ENCODE measurements around the gene SPATA13.

Gene SPATA13

DNA sequence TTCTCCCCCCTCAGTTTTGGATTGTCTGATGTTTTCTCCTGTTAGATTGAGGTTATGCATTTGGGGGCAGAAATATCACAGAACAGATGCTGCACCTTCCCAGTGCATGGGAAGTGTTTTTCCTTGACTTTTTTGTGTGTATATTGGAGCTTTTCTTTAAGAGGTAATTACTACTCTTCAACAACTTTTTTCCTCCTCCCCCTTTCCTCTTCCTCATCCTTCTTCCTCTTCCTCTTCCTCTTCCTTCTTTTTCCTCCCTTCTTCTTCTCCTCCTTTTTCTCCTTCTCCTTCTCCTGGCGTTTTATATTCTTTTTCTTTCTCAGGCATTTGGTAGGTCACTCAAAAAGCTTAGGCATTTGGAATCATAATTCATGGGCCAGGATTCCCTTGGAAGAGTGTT is 18.1 kb upstream of the SPATA13 start:
- DNase-seq = no peak

DNA sequence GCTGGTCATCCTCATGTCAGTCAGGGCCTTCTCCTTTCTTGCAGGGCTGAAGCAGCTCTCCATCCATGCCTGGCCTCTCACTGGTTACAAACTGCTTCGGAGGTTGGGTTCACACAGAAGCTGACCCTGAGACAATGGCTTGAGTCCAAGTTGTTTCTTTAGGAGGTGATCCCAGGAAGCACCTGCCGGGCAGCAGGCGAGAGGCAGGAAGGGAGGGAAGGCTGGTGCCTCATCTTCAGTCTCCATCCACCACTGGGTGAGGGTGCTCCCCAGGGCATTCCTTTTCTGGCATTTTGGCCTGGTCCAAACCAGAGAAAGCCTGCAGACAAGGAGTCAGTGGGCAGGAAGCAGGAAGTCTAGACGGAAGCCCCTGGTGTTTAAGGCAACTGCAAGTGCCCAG is 17.6 kb upstream of the SPATA13 start:
- DNase-seq = peak; percentile 17

GRCh38 chr13:24145240-24145639 is 15.3 kb upstream of the SPATA13 start:
- no peak for DNase-seq

DNA sequence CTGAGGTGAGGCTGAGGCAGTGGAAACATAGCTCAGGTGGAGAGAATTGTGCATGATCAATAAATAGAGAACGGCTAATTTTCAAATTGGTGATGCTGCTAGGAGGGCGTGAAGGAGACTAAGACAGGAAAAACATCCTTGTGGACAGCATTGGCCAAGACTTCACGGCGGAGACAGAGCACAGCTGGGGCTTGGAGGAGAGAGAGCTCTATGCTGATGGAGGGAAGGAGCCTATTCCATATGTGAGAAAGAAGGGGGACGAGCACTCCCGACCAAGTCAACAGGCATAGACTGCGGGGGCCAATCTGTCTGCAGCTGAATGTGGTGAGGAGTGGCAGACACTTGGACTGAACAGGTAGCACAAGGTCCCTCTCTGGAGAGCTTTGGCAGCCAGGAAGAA is 14.8 kb upstream of the SPATA13 start:
- no peak for DNase-seq

DNA sequence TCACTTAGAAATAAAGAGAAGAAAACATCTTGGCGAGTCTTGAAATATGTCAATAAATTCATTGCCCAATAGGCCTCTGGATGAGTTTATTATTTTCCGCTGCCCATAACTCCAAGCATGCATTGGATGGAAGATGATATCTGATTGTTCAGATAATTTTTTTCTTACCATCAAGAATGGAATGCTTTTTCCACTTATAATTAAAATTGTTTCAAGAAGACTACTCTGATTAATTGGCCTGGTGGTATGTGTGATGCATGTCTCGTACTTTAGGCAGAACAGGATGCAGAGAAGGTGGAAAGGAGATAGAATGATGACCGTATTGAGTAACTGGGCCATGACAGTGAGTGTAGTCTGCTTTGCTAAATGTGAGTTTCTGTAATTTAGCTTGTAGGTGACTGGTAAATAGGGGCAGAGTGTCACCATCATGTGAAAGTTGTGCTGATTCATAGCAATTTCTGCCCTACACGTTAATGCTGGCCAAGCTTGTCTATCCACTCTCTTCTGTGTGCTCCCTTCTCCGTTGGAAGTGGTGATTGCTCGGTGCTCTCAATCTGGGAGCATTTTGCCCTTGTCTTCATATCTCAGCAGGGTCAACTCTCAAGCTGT is 13.5 kb upstream of the SPATA13 start:
- DNase-seq = peak; percentile 68

DNA sequence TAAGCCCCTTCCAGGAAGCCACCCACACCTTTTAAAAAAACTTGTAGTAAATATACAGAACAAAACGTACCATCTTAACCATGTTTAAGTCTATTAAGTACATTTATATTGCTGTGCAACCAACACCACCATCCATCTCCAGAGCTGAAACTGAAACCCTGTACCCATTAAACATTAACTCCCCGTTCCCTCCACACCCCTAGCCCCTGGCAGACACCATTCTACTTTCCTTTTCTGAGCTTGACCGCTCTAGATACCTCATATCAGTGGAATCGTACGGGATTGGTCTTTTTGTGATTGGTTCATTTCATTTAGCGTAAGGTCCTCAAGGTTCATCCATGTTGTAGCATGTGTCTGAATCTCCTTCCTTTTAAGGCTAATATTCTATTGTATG is 13.0 kb upstream of the SPATA13 start:
- peak; percentile 74 for DNase-seq

DNA sequence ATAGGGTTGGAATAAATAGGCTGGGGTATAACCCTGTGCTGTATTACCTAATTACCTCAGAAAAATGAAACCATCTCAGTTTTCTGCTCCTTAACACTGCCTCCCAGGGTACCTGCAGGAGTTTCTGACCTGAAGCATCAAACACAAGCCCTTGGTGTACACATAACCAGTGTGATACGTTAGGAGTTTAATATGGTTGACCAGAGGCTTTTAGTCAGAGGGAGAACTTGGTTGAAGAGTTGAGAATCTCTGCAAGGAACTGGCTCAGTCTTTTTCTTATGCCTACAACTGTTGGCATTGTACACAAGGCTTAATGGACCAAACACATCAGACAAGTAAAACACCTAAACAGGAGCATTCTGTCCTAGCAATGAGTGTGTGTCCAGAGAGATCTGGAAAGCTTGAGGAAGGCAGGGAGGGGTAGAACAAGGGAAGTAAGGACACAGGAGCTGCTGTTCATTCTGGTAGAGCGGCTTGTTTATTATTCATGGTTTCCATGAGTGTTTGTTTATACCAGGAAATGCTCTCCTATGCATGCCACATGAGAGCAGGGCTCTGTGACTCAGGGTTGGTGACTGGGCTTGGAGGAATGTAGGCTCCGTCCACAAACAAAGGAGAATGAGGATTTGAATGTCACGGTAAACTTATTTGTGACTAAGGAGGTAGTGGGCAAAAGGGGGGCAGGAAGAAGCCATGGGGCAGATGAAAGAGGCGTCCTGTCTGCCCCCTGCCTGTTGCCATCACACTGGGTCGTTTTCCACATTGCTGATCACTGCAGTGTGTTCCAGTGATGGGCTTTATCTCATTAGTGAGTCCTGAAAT is 11.9 kb upstream of the SPATA13 start:
- peak; percentile 99 for DNase-seq

GRCh38 chr13:24149246-24150032 is 11.1 kb upstream of the SPATA13 start:
- no peak for DNase-seq

GRCh38 chr13:24150572-24150971 is 9.9 kb upstream of the SPATA13 start:
- DNase-seq = no peak

DNA sequence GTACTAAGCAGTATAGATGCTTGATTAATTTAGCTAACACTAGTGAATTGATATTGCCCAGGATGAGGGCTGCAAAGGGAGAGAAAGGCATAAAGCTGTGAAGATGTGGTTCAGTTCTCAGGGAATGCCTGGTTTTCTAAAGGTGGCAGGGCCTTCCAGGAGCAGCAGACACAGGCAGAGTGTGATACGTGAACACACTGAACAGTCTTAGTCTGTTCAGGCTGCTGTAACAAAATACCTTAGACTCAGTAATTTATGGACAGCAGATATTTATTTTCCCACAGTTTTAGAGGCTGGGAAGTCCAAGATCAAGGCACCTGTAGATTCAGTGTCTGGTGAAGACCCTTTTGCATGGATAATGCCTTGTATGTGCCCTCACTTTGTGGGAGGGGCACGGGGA is 8.7 kb upstream of the SPATA13 start:
- DNase-seq = no peak

GRCh38 chr13:24152292-24153214 is 8.0 kb upstream of the SPATA13 start:
- DNase-seq = no peak

DNA sequence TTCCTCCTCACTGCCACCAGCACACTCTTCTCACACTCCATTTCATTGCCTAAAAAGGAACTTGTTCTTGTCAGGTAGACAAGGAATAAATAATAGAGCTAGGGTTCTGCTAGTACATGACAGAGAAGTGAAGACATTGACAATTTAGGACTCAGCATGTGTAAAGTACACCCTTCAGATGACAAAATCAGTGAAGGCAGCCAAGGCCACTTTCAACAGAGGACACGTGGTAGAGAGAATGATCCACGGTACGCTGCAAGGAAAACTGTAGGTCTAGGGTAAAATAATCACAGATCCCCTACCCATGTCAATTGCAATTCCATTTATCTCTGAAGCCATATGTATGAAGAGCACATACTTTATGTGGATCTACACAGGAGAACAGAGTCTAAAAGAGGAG is 7.2 kb upstream of the SPATA13 start:
- DNase-seq = no peak

GRCh38 chr13:24153979-24154701 is 6.4 kb upstream of the SPATA13 start:
- peak; percentile 83 for DNase-seq

DNA sequence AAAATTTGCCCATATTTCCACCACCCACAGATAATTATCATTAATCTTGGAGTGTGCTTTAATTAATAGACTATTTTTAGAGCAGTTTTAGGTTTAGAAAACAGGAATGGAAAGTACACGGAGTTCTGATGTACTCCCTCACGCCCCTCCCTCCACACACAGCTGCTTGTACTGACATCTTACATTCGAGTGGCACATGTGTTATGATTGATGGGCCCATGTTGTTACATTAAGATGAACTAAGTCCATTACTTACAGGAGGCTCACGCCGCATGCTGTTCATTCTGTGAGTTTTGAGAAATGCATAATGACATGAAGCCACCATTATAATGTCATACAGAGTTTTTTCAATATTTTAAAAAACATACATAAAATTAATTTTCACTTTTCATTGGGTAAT is 1.2 kb upstream of the SPATA13 start:
- DNase-seq = peak; percentile 14

GRCh38 chr13:24161010-24161775 is 673 bp downstream of the SPATA13 start:
- DNase-seq = peak; percentile 85

GRCh38 chr13:24161980-24162525 is 1.5 kb downstream of the SPATA13 start:
- no peak for DNase-seq

DNA sequence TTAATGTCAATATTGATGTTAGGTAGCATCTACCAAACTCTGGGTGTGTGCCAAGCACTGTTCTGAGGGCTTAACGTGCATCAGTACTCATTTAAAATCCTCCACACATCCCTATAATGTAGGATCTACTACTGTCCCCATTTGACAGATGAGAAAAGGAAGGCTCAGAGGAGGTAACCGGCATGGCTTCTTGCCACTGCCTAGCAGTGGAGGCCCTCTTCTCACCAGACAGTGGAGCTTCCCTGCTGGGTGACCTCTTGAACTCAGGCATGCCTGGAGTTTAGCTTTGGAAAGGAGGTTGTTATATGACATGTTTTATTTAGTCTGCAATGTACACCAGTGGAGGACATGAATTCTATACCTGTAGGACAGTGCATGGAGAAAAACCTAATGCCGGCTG is 2.1 kb downstream of the SPATA13 start:
- no peak for DNase-seq

DNA sequence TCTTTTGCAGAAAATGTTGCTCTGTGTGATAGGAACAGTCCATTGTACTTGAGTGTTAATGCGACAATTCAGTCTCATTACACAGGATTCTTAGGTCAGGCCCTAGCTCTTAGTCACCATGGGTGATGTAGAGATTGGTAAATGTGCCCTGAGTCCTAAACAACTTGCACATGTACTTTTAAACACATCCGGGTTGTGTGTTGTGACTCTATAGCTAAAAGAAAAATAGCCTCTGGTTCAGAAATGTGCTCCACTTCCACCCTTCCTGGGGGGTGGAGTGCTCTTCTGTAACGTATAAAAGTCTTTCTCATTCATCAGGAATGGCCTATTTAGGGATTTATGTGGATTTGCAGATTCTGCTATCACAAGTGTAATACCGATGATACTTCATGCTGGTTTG is 5.2 kb downstream of the SPATA13 start:
- no peak for DNase-seq

DNA sequence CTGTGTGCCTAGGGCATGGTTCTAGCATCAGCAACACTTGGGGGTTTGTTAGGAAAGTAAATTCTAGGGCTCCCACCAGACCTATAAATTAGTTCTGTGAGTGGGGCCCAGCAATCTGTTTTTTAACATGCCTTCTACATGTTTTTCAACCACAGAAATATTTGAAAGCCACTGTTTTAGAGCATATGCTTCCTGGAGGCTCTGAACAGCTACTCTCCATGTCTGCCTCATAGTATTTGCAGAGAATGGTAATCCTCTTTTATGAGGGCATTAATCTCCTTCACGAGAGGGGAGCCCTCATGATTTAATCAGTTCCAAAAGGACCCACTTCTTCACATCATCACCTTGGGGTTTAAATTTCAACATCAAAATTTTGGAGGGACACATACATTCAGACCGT is 6.0 kb downstream of the SPATA13 start:
- no peak for DNase-seq

GRCh38 chr13:24167666-24168391 is 7.3 kb downstream of the SPATA13 start:
- DNase-seq = no peak
